NCI-H1694 (cell line): Measurements from ENCODE around the gene IFT52.
A peak's percentile ranks its signal among the peaks of the same experiment; 100 is the strongest.

Experiments
- DNase-seq: peaks from one replicate; lab custom pipeline; 2025; lab: John Stamatoyannopoulos, UW

Gene IFT52

DNA sequence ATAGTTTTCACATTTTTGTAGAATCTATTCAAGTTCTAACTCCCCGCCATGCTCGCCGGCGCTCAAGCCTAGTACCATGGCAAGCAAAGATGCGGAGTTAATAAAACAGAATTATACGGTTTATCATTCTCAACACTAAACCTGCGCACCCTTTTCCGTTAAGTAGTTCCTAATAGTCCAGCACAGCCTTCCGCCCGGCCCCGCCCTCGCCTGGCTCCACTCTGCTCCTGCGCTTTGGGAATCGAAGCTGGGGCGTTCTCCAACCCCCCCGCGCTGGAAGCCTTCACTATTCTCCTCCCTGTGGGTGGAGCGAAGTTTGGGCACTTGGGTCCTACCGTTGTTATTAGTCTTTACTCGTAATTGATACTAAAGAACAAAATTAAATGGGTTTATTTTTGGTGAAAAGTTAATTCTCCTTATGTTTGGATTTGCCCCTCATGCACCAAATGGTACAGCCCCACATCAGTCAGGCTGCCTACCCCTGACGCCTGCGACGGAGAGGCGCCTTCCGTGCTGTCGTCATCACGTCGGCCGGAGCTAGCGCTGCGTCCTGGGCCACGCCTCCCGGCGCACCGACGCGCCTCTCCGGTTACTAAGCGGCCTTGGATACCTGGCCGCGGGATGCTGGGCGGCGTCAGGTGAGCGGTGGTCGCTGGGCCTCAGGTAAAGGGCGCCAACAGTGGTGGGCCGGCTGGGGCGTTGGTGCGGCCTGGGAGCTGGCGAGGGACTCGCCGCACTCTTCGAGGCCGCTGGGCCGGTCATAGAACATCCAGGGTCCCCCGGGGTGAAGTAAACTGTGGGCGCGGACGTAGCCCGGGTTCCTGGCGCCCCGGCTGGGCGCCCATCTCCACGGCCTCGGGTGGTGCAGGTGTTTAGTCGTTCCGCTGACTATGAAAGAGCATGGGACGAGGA, at the start of gene IFT52:
TSS of gene IFT52 (plus strand) at position 546 of the 912 bp plus-strand sequence. CDS start 3,762 bp downstream, outside the sequence.
- peak; percentile 81 for DNase-seq

GRCh38 chr20:43541214-43541613, 49.5 kb upstream of the IFT52 start:
- no peak for DNase-seq

GRCh38 chr20:43542161-43542560, 48.6 kb upstream of the IFT52 start:
- no peak for DNase-seq

- no peak for DNase-seq
These were observed 48.1 kb upstream of the IFT52 start for GRCh38 chr20:43542674-43543073.

DNA sequence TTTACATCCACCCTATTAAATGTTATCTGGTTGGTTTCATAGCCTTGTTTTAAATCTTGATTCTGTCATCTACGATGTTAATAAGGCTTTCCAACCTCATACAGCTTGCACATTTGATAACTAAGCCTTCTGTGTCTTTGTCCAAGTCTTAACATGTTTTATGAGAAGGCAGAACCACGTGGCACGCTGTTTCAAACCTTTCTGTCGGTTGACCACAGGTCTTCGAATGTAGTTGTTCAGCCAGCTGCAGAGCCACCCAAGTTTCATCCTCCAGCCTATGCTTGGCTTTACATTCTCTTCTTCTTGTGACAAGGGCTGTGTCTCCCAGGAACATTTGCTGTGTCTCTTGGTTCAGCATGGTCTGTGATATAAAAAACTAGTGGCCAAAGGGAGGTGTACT, 47.6 kb upstream of the IFT52 start:
- no peak for DNase-seq

DNA sequence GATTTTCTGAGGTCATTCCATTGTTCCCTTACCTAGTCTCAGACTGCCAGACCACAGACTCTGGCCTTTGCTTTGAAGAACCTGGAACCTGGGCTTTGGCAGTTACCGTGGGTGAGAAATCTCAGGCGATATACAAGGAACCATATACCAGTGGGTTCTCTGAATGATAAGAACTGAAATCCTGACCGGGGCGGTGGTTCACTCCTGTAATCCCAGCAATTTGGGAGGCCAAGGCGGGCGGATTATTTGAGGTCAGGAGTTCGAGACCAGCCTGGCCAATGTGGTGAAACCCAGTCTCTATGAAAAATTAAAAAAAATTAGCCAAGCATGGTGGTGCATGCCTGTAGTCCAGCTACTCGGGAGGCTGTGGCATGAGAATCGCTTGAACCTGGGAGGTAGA, 46.2 kb upstream of the IFT52 start:
- DNase-seq = no peak

DNA sequence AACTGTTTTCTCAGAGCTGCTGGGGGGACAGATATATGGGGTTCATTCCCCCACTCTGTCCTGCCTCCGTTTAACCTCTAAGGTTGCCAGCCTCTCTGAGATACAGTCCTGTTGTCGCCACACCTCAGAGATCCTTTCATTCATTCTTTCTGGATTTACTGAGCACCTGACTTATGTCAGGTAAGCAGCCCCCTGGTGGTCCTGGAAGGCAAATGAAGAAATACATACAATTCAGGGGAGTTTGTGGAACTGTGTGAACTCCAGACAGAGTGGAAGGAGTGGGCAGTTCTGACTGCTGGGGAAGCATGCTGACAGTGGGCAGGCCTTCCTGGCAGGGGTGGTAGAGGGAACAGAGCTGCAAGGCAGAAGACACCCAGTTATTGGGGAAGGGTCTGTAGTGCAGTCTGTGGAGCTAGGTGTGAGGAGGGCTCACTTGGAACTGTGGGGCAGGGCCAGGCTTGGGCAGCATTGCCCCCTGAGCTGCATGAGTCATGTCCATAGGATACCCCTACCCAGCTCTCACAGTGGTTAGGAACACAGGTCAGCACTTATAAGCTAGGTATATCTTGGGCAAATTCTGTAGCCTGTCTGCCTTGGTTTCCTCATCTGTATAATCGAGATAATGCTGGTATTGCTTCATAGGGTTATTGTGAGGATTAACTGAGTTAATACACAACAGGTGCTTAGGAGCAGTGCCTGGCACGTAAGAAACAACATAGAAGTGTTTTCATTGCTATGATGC, 44.7 kb upstream of the IFT52 start:
- DNase-seq = no peak

DNA sequence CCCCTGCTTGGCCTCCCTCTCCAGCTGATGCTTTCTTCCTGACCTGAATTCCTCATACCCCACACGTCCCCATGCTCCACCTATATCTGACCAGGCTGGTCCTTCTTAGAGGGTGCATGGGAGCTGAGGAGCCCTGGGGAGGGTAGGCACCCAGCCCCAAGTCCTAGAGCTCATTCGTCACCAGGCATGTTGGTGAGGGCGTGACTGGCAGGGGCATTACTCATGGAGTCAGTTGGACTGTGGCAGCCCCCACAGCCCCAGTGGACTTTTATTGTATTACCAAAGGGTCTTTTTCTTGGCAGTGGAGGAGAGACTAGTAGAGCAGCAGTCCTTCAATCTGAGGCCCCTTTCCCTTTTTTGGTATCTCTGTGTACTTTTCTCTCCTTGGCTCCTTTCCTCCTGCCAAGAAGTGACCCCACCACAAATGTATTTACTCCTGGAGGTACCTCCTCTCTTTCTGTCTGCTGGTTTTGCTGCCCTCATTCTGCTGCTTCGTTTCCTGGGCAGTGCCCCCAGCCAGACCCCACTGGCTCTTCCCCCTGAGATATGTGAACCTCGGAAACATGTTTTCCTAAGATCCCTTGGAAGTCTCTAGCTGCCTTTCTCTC, 42.4 kb upstream of the IFT52 start:
- DNase-seq = no peak

- DNase-seq = no peak
These were observed 41.2 kb upstream of the IFT52 start for GRCh38 chr20:43549416-43550065.

DNA sequence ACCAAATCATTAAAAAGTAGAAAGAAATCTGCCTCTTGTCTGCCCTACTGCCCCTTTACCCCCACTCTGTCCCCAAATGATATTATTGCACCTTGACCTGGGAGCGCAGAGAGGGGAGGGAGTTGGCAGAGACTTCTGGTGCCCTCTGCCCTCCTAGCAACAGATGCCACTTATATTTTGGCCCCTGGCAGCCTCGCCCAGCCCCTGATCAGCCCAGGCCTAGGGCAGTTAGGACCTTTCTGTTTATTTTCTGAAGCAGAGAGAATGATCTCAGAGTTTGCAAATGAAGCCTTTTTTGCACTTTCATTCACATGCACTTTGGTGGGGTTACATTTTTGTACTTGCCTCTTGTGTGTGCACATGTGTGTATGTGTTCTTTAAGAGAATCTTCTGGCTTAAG, 40.3 kb upstream of the IFT52 start:
- DNase-seq = no peak

- no peak for DNase-seq
These were observed 36.4 kb upstream of the IFT52 start for GRCh38 chr20:43554369-43554768.

DNA sequence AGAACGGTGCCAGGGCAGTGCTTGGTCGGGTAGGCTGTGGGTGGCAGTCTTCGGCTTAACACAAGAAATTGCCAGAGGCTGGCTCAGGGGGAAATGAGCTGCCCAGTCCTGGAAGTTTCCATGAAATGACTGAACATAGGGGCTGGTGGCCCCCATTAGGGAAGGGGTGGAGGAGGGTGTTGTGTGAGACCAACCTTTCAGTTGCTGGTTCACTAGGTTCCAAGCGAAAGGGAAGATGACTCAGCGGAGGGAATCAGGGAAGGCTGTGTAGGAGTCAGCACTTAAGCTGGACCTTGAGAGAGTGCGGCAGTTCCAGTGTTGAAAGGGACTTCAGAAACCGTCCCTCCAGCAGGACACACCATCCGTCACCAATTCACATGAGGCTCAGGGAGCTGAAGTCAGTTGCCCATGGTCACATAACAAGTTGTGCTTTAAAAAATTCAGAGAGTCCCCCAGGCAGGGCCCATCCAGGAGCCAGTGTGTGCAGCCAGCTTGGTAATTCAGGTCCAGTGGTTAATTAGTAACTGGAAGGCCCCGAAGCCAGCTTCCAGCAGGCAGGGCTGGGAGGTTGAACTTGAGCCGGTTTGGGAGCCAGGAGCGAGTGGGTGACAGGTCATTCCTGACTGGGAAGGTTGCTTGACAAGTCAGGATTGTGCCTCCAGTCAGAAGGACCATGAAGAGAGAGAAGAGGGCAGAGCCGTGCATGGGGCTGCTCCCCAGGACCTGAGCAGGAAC, 32.2 kb upstream of the IFT52 start, which contains the start of gene SGK2:
TSS of gene SGK2 (plus strand) at position 616 of the 735 bp plus-strand sequence. CDS start 7,469 bp downstream, outside the sequence.
- DNase-seq = no peak

- DNase-seq = no peak
These were observed 31.4 kb upstream of the IFT52 start for GRCh38 chr20:43559147-43559987.

DNA sequence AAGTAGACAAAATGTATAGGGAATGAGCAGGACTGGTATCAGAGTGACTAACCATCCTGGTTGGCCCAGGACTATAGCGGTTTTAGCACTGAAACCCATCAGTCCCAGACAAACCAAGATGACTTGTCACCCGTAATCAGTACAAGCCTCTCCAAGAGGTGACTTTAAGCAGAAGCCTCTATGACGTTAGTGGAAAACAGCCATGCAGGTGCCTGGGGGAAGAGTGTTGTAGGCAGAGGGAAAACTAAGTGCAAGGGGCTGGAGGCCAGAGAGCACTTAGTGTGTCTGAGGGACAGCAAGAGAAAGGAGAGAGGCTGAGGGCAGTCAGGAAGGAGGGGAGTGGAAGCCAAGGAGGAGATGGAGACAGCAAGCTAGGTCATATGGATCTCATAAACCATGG, 29.8 kb upstream of the IFT52 start:
- no peak for DNase-seq

DNA sequence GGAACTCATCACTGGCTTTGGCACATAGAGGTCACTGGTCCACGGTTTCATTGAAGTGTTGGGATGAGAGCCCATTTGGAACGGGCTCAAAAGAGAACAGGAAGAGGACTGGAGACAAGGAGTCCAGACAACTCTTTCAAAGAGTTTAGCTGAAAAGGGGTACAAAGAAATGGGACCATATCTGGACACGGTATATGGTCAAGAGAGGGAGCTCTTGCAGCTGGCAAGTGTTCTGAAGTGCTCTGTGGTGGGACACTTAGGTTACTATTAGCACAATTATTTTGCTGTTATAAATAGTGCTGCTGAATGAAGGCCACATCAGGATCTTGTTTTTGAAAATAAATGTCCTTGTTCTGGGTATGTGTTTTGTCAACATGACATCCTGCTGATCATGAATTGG, 27.3 kb upstream of the IFT52 start:
- no peak for DNase-seq

DNA sequence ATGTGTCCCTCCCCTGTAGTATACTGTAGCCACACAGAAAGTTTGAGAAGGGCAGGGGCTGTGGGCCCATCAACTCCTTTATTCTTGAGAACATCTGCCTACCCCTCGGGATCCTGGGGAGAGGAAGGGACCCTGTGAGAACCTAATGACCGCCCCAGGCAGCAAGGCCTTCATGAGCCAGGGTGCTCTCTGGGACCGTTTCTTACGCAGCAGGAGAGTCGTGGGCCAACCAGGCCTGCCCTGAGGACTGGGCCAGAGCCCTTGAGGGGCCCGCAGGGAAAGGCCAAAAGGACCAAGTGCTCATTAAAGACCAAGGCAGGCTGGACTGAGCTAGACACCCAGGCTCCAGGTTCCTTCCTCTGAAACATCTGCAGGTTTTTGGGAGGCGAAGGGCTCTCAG, 26.7 kb upstream of the IFT52 start:
- no peak for DNase-seq

DNA sequence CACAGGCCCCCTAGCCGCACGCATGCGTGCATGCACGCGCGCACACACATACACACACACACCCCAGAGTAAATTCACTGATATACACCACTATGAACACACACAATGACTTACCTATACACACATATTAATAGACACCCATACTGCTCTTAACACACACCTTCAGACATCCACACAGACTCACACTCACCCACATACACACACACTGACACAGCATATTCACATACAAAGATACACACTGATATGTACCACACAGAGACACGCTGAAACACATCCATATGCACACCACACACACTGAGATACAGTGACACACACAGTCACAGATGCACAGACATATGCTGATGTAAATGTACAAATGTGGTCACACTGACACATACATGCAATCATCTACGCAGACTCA, 26.3 kb upstream of the IFT52 start:
- no peak for DNase-seq

- no peak for DNase-seq
These were observed 25.6 kb upstream of the IFT52 start for GRCh38 chr20:43564993-43565757.

DNA sequence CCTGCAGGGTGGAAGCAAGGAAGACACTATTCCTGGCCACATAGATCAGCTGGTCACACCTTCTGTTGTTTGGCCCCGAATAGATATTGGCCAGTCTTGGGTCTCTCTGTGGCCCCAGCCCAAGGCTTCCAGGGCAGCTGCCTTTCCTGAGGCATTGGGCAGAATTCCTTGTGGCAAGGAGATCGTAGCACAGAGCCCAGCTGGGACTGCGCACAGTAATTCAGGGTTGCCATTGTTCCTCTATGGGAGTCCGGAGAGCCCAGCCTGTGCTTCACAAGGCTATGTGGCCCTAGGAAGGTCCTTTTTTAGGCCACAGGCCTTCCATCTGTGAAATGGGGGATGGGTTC, 25.0 kb upstream of the IFT52 start:
- no peak for DNase-seq

DNA sequence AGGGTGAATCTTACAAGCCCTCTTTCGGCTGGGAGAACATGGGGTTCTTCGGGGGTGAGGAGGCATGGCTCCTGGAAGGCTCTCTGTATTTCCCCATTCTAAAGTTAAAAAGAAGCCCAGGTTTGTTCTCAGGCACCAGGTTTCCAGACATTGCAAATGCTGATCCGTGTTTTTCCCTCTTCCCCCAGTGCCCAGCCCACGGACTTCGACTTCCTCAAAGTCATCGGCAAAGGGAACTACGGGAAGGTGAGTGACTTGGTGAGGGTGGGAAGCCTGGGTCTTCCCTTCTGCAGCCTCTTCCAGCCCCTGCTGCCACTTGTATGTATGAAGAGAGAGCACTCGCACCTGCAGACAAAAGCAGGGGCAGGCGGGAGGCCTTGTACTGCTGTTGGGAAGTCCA, 23.3 kb upstream of the IFT52 start:
- DNase-seq = no peak
